H1 (cell line): ENCODE results near the gene UBE3B.

Experiments
- CTCF ChIP-seq, 3 experiments: IDR thresholded peaks; 1 replicate in 2 of 3; 2 replicates in 1 of 3; pipeline versions ENCODE4 v1.5.1 to v1.6.1; 2011; ENCODE audit warnings: low read length in 3 of 3, mild to moderate bottlenecking in 3 of 3, inconsistent platforms in 2 of 3, low read depth in 1 of 3, moderate library complexity in 1 of 3; ENCODE audit not compliant: insufficient read depth in 1 of 3; ENCODE audit errors: control extremely low read depth in 1 of 3
- KDM1A ChIP-seq: fragments of 200-600, 300-600 bp; sonication (generic); IDR thresholded peaks from 2 replicates; pipeline ENCODE4 v1.7.1; 2016; ENCODE audit warnings: mild to moderate bottlenecking, low read length, borderline replicate concordance
- POLR2A ChIP-seq, 2 experiments: IDR thresholded peaks; 1 replicate in 1 of 2; 2 replicates in 1 of 2; pipeline ENCODE4 v1.6.1; 2011; ENCODE audit warnings: low read depth in 2 of 2, low read length in 2 of 2, mild to moderate bottlenecking in 2 of 2; ENCODE audit errors: control extremely low read depth in 1 of 2
- RAD21 ChIP-seq, 2 experiments: IDR thresholded peaks in 1 of 2; conservative IDR thresholded peaks in 1 of 2; 2 replicates each; pipeline ENCODE4 v1.6.1; 2011; ENCODE audit warnings: low read depth in 2 of 2, low read length in 2 of 2, improper control_type of control experiment in 1 of 2, inconsistent platforms in 1 of 2, mild to moderate bottlenecking in 1 of 2, moderate library complexity in 1 of 2
- SIN3A ChIP-seq, 2 experiments: IDR thresholded peaks in 1 of 2; conservative IDR thresholded peaks in 1 of 2; 2 replicates each; pipeline ENCODE4 v1.6.1; 2011 to 2012; ENCODE audit warnings: low read length in 2 of 2, improper control_type of control experiment in 1 of 2, low read depth in 1 of 2, mild to moderate bottlenecking in 1 of 2
- SP1 ChIP-seq: IDR thresholded peaks from 2 replicates; pipeline ENCODE4 v1.6.1; 2011; ENCODE audit warnings: low read depth, low read length
- SRF ChIP-seq: IDR thresholded peaks from 2 replicates; pipeline ENCODE4 v1.6.1; 2011; ENCODE audit warnings: mild to moderate bottlenecking, low read depth, low read length, moderate library complexity

- TF ChIP-seq RAD21 (IDR thresholded peaks at IDR 0.05 in 1 of 2, conservative IDR thresholded peaks at IDR 0.05 in 1 of 2; ENCODE audit: low read depth in 2 of 2, low read length in 2 of 2): no peak
- TF ChIP-seq POLR2A (IDR thresholded peaks at IDR 0.05; ENCODE audit: control extremely low read depth in 1 of 2, low read depth in 2 of 2, low read length in 2 of 2): no peak
- TF ChIP-seq SP1: no peak
- TF ChIP-seq KDM1A: no peak
- TF ChIP-seq SIN3A (conservative IDR thresholded peaks at IDR 0.05 in 1 of 2, IDR thresholded peaks at IDR 0.05 in 1 of 2; ENCODE audit: low read depth in 1 of 2, low read length in 2 of 2): no peak
- TF ChIP-seq CTCF (IDR thresholded peaks at IDR 0.05; ENCODE audit: control extremely low read depth in 1 of 3, insufficient read depth in 1 of 3, low read depth in 1 of 3, low read length in 3 of 3): no peak
- no peak for TF ChIP-seq SRF
Observed at GRCh38 chr12:109568486-109568885, 91.1 kb downstream of the UBE3B start.
